A549 (cell line): Measurements from ENCODE around the gene ST3GAL5. TPM values are rescaled to one million over a fixed set of nuclear protein-coding genes. Genes with fewer than 3 reads are reported as not detected.

Experiments
- ATAC-seq, 2 experiments: fragments of 200-7000 bp in 1 of 2; fragments of >200 bp in 1 of 2; cut with Nextera tagmentation in 1 of 2; cut with Tn5 transposase in 1 of 2; 3 replicates each; pipeline versions ENCODE4 v1.8.0 to v1.9.1; 2018 to 2020; ENCODE audit warnings: mild to moderate bottlenecking in 1 of 2, moderate library complexity in 1 of 2
- CTCF ChIA-PET: fragments of 300-600 bp; sonication (Branson Sonifier 250); formaldehyde crosslinking; extraction: SDS; loops from one replicate; lab custom pipeline; 2021; ENCODE audit warnings: antibody characterized with exemption, inconsistent platforms; lab: Yijun Ruan, JAX
- POLR2A ChIA-PET: fragments of 350-600 bp; formaldehyde crosslinking; extraction: SDS; loops from one replicate; lab custom pipeline; 2021; ENCODE audit warnings: antibody characterized with exemption, inconsistent platforms; lab: Yijun Ruan, JAX
- DNase-seq, 2 experiments: peaks; one replicate each; pipeline versions ENCODE4 v3.0.0 to v3.0.0-alpha.2; 2011 to 2016; ENCODE audit warnings: low read depth in 1 of 2, low spot score in 1 of 2
- FAIRE-seq: peaks from 2 replicates; lab custom pipeline; 2011; peaks lifted over from hg19 to GRCh38; lab: Jason Lieb, UNC
- H3K27ac ChIP-seq, 2 experiments: fragments of >200 bp; sonication (Bioruptor Twin); formaldehyde crosslinking; 3 replicates each; pipeline ENCODE4 v1.5.1; 2016 to 2017
- H3K4me1 ChIP-seq: fragments of >200 bp; sonication (Bioruptor Twin); formaldehyde crosslinking; 3 replicates; pipeline ENCODE4 v1.6.1; 2016
- H3K4me2 ChIP-seq: fragments of >200 bp; sonication (Bioruptor Twin); formaldehyde crosslinking; 3 replicates; pipeline ENCODE4 v1.6.1; 2016
- H3K4me3 ChIP-seq: fragments of >200 bp; sonication (Bioruptor Twin); formaldehyde crosslinking; 3 replicates; pipeline ENCODE4 v1.5.1; 2016
- H3K9me3 ChIP-seq: fragments of >200 bp; sonication (Bioruptor Twin); formaldehyde crosslinking; 3 replicates; pipeline ENCODE4 v1.6.1; 2016
- BHLHE40 ChIP-seq: IDR thresholded peaks from 2 replicates; pipeline ENCODE4 v1.6.1; 2012; ENCODE audit warnings: low read depth, low read length, inconsistent platforms
- CBX2 ChIP-seq: fragments of 200-600 bp; sonication (generic); IDR thresholded peaks from 2 replicates; pipeline ENCODE4 v1.6.1; 2016; ENCODE audit warnings: low read depth, mild to moderate bottlenecking, borderline replicate concordance
- CBX8 ChIP-seq: fragments of 200-600 bp; sonication (generic); IDR thresholded peaks from 2 replicates; pipeline ENCODE4 v1.6.1; 2016
- CEBPB ChIP-seq, 2 experiments: fragments of >200 bp in 1 of 2; sonication (Bioruptor Twin) in 1 of 2; formaldehyde crosslinking in 1 of 2; IDR thresholded peaks; 2 replicates each; pipeline ENCODE4 v1.6.1; 2012 to 2016
- CTCF ChIP-seq: fragments of >200 bp; sonication (Bioruptor Twin); formaldehyde crosslinking; IDR thresholded peaks from 3 replicates; pipeline ENCODE4 v1.5.1; 2016
- E2F6 ChIP-seq: IDR thresholded peaks from 2 replicates; pipeline ENCODE4 v1.6.1; 2012; ENCODE audit warnings: low read depth, borderline replicate concordance
- ELK1 ChIP-seq: fragments of 150-350 bp; IDR thresholded peaks from 2 replicates; pipeline ENCODE4 v1.6.1; 2014; ENCODE audit warnings: low read depth, mild to moderate bottlenecking, low read length
- EP300 ChIP-seq, 2 experiments: fragments of >200 bp; sonication (Bioruptor Twin); formaldehyde crosslinking; IDR thresholded peaks; 2 replicates in 1 of 2; 3 replicates in 1 of 2; pipeline ENCODE4 v1.6.1; 2016 to 2017
- ESRRA ChIP-seq: fragments of 150-350 bp; IDR thresholded peaks from 2 replicates; pipeline ENCODE4 v1.6.1; 2014; ENCODE audit warnings: mild to moderate bottlenecking, low read length, borderline replicate concordance
- FOSB ChIP-seq: fragments of 250-450 bp; sonication (Bioruptor Pico); IDR thresholded peaks from 2 replicates; pipeline ENCODE4 v1.5.0; 2020; ENCODE audit warnings: mild to moderate bottlenecking, moderate library complexity
- GATA3 ChIP-seq: IDR thresholded peaks from 2 replicates; pipeline ENCODE4 v1.6.1; 2012; ENCODE audit warnings: borderline replicate concordance
- HES2 ChIP-seq: fragments of >200 bp; sonication (Bioruptor Twin); formaldehyde crosslinking; IDR thresholded peaks from 2 replicates; pipeline ENCODE4 v1.6.1; 2016
- HMGXB4 ChIP-seq: fragments of 250-450 bp; sonication (Bioruptor Pico); IDR thresholded peaks from 2 replicates; pipeline ENCODE4 v1.5.0; 2021; ENCODE audit warnings: mild to moderate bottlenecking, moderate library complexity, borderline replicate concordance
- HOXA7 ChIP-seq: fragments of 250-450 bp; sonication (Bioruptor Pico); IDR thresholded peaks from 2 replicates; pipeline ENCODE4 v1.5.0; 2020; ENCODE audit warnings: mild to moderate bottlenecking, moderate library complexity
- HOXB13 ChIP-seq: fragments of 250-450 bp; sonication (Bioruptor Pico); IDR thresholded peaks from 2 replicates; pipeline ENCODE4 v1.5.0; 2020; ENCODE audit warnings: low read depth, mild to moderate bottlenecking, moderate library complexity
- JUNB ChIP-seq: fragments of >200 bp; sonication (Bioruptor Twin); formaldehyde crosslinking; IDR thresholded peaks from 2 replicates; pipeline ENCODE4 v1.6.1; 2016
- KDM1A ChIP-seq: fragments of 200-600 bp; sonication (generic); IDR thresholded peaks from 2 replicates; pipeline ENCODE4 v1.6.1; 2016; ENCODE audit warnings: low read depth, mild to moderate bottlenecking
- MAFK ChIP-seq: fragments of 450-650 bp; IDR thresholded peaks from 2 replicates; pipeline ENCODE4 v1.6.1; 2014; ENCODE audit not compliant: partially characterized antibody
- MAX ChIP-seq: IDR thresholded peaks from 2 replicates; pipeline ENCODE4 v1.6.1; 2012
- NFE2L2 ChIP-seq: fragments of 150-350 bp; conservative IDR thresholded peaks from 2 replicates; pipeline ENCODE4 v1.6.1; 2014; ENCODE audit warnings: low read length
- NPAS2 ChIP-seq: fragments of 250-450 bp; sonication (Bioruptor Pico); IDR thresholded peaks from 2 replicates; pipeline ENCODE4 v1.8.0; 2022; ENCODE audit warnings: mild to moderate bottlenecking, moderate library complexity, borderline replicate concordance
- PHF8 ChIP-seq: fragments of 200-600 bp; sonication (generic); IDR thresholded peaks from 2 replicates; pipeline ENCODE4 v1.6.1; 2016; ENCODE audit warnings: low read depth, mild to moderate bottlenecking, antibody characterized with exemption, moderate library complexity, borderline replicate concordance
- POLR2A ChIP-seq: IDR thresholded peaks from 2 replicates; pipeline ENCODE4 v1.6.1; 2012; ENCODE audit warnings: mild to moderate bottlenecking, low read length
- RAD21 ChIP-seq, 2 experiments: fragments of >200 bp in 1 of 2; sonication (Bioruptor Twin) in 1 of 2; formaldehyde crosslinking in 1 of 2; IDR thresholded peaks in 1 of 2; conservative IDR thresholded peaks in 1 of 2; 2 replicates in 1 of 2; 3 replicates in 1 of 2; pipeline ENCODE4 v1.6.1; 2012 to 2018; ENCODE audit warnings: inconsistent platforms in 1 of 2
- RFX5 ChIP-seq: fragments of 450-650 bp; IDR thresholded peaks from 2 replicates; pipeline ENCODE4 v1.7.1; 2014; ENCODE audit warnings: antibody characterized with exemption, mild to moderate bottlenecking, moderate library complexity
- SMC3 ChIP-seq: fragments of >200 bp; sonication (Bioruptor Twin); formaldehyde crosslinking; IDR thresholded peaks from 3 replicates; pipeline ENCODE4 v1.6.1; 2018; ENCODE audit warnings: inconsistent platforms
- TP53 ChIP-seq: fragments of 250-450 bp; sonication (Bioruptor Pico); IDR thresholded peaks from 2 replicates; pipeline ENCODE4 v1.5.0; 2021; ENCODE audit warnings: mild to moderate bottlenecking, moderate library complexity
- ZFP36 ChIP-seq: fragments of 450-650 bp; IDR thresholded peaks from 2 replicates; pipeline ENCODE4 v1.6.1; 2014; ENCODE audit warnings: borderline replicate concordance; ENCODE audit not compliant: partially characterized antibody
- ZSCAN20 ChIP-seq: fragments of 250-450 bp; sonication (Bioruptor Pico); IDR thresholded peaks from 2 replicates; pipeline ENCODE4 v1.8.0; 2022; ENCODE audit warnings: mild to moderate bottlenecking, moderate library complexity
- WGBS: methylation state at CpG from one replicate; pipeline ENCODE4 v1.1.6; 2017; ENCODE audit errors: missing lambda C conversion rate; 5-methylcytosine and 5-hydroxymethylcytosine counted together
- polyA plus RNA-seq, 4 experiments: library from polyadenylated mRNA; depleted of rRNA in 3 of 4; stranded (reverse); fragments of >200 nt; fragmentation: RNase III in 1 of 4; extraction: RNeasy Plus Mini Kit Qiagen cat#74134 plus additional on column Dnase treatment in 1 of 4; gene quantifications; 2 replicates in 3 of 4; 3 replicates in 1 of 4; pipeline ENCODE4 v1.2.3, GENCODE V29; 2011 to 2017

ST3GAL5 gene
- polyA plus RNA-seq, 2 of the 4 experiments (the other 2 are of a cell fraction): 36.9 to 119 TPM

- no peak for DNase-seq
- no peaks in the 10 kb centered on the region for H3K9me3 ChIP-seq
- no peak overlapping the region for H3K4me3 ChIP-seq
- FAIRE-seq: no peak
- H3K27ac ChIP-seq: no peak overlapping the region
- H3K4me1 ChIP-seq: peaks cover 15% of the 10 kb centered on the region
- 100% methylated on average over 2 of the region's 2 CpGs for WGBS
- ChIA-PET CTCF (interaction anchor here (0.7 to 35.1 kb wide), 10 partner anchors 8 to 262 kb away, joined by 3 to 1675 read pairs (median 8); partner anchors contain the start of genes ATOH8 and ST3GAL5), POLR2A (no interaction called here)
- no peak overlapping the region for H3K4me2 ChIP-seq
- TF ChIP-seq FOSB: no peak
- ATAC-seq: no peak
Measured at GRCh38 chr2:85823951-85824350, 64.8 kb downstream of the ST3GAL5 start.

- Histone ChIP-seq H3K27ac (no peak overlapping the region), H3K4me3 (no peak overlapping the region), H3K9me3 (no peaks in the 10 kb centered on the region), H3K4me2 (no peak overlapping the region), H3K4me1 (peaks cover 10% of the 10 kb centered on the region)
- TF ChIP-seq SMC3 (no peak), HOXA7 (CRISPR knock-in tag) (no peak), ZFP36 (no peak), KDM1A (no peak), ZSCAN20 (CRISPR knock-in tag) (no peak), CBX2 (no peak), RAD21 (conservative IDR thresholded peaks at IDR 0.05 in 1 of 2, IDR thresholded peaks at IDR 0.05 in 1 of 2) (no peak), MAFK (no peak), ESRRA (no peak), NFE2L2 (no peak), TP53 (CRISPR knock-in tag) (no peak), CBX8 (no peak), POLR2A (no peak), E2F6 (no peak), CEBPB (IDR thresholded peaks at IDR 0.05) (no peak)
- DNase-seq (no peak), ATAC-seq (no peak), FAIRE-seq (no peak)
- 64% methylated on average over 5 of the region's 5 CpGs for WGBS
- ChIA-PET CTCF (interaction anchor here (0.6 to 35.1 kb wide), 9 partner anchors 7 to 263 kb away, joined by 3 to 1675 read pairs (median 13); partner anchors contain the start of genes ATOH8 and ST3GAL5), POLR2A (no interaction called here)
Measured at GRCh38 chr2:85822766-85823165, 66.0 kb downstream of the ST3GAL5 start.

- WGBS: 62% methylated on average over 6 of the region's 6 CpGs
- Histone ChIP-seq H3K4me2 (no peak overlapping the region), H3K4me1 (peaks cover 10% of the 10 kb centered on the region; the same call in 2 of the 3 replicates), H3K9me3 (no peaks in the 10 kb centered on the region), H3K27ac (no peak overlapping the region), H3K4me3 (no peak overlapping the region)
- ChIA-PET CTCF (interaction anchor here (0.5 to 35.1 kb wide), 9 partner anchors 6 to 375 kb away, joined by 3 to 1675 read pairs (median 129); partner anchors contain the start of genes ATOH8 and IMMT), POLR2A (no interaction called here)
- no peak for ATAC-seq
- DNase-seq: no peak
- FAIRE-seq: no peak
- TF ChIP-seq ELK1: no peak
- TF ChIP-seq HES2: no peak
- TF ChIP-seq KDM1A: no peak
- TF ChIP-seq NPAS2: no peak
- TF ChIP-seq HMGXB4: no peak
- TF ChIP-seq MAX: no peak
- TF ChIP-seq PHF8: no peak
- no peak for TF ChIP-seq CEBPB (IDR thresholded peaks at IDR 0.05)
- TF ChIP-seq EP300 (IDR thresholded peaks at IDR 0.05): no peak
- TF ChIP-seq NFE2L2: no peak
- TF ChIP-seq HOXB13 (CRISPR knock-in tag): no peak
- TF ChIP-seq RFX5: no peak
- no peak for TF ChIP-seq GATA3
- TF ChIP-seq BHLHE40: no peak
- TF ChIP-seq CTCF: no peak
- TF ChIP-seq JUNB: no peak
Measured at GRCh38 chr2:85819811-85820510, 68.8 kb downstream of the ST3GAL5 start.
